A673 (cell line): ENCODE data around the gene HAPLN2. TPM values are rescaled to one million over a fixed set of nuclear protein-coding genes. Genes with fewer than 3 reads are reported as not detected.
"Not testable (repeated sequence)": the region's sequence is repeated elsewhere in the genome, so short reads cannot be mapped to it uniquely, and the experiment has no call there.

Experiments used
- BruUV-seq: library from RNA; stranded (reverse); fragments of 400-500 nt; replicated peaks from 2 replicates; lab custom pipeline; 2021; lab: Mats Ljungman, UMichigan
- CTCF ChIA-PET: fragments of 300-600 bp; sonication (Branson Sonifier 250); formaldehyde crosslinking; loops from one replicate; lab custom pipeline; 2022; ENCODE audit warnings: antibody characterized with exemption; lab: Charles Lee
- POLR2A ChIA-PET: fragments of 300-600 bp; sonication (Branson Sonifier 250); formaldehyde crosslinking; loops from one replicate; lab custom pipeline; 2022; ENCODE audit warnings: antibody characterized with exemption; ENCODE audit not compliant: low non-redundant PET; lab: Charles Lee
- DNase-seq: peaks from one replicate; pipeline ENCODE4 v3.0.0-alpha.2; 2015; ENCODE audit warnings: low spot score
- H3K27ac ChIP-seq: fragments of 200-600 bp; sonication (generic); 2 replicates; pipeline ENCODE4 v1.5.1; 2016; ENCODE audit warnings: mixed run types, low read depth, mild to moderate bottlenecking, mixed read lengths, antibody characterized with exemption, low read length; ENCODE audit not compliant: poor library complexity, severe bottlenecking
- H3K27me3 ChIP-seq: fragments of 200-600 bp; sonication (generic); replicated peaks from 2 replicates; pipeline ENCODE4 v1.6.1; 2017; ENCODE audit warnings: mixed run types, low read depth, mild to moderate bottlenecking, mixed read lengths, antibody characterized with exemption, low read length; ENCODE audit not compliant: insufficient read depth, poor library complexity
- H3K36me3 ChIP-seq: fragments of 200-600 bp; sonication (generic); 2 replicates; pipeline ENCODE4 v1.6.1; 2016; ENCODE audit warnings: mixed run types, mild to moderate bottlenecking, mixed read lengths, antibody characterized with exemption, low read length; ENCODE audit not compliant: insufficient read depth, poor library complexity, severe bottlenecking
- H3K4me1 ChIP-seq: fragments of 200-600 bp; sonication (generic); 2 replicates; pipeline ENCODE4 v1.6.1; 2017; ENCODE audit warnings: mixed run types, mild to moderate bottlenecking, mixed read lengths, antibody characterized with exemption, low read length; ENCODE audit not compliant: insufficient read depth, poor library complexity, severe bottlenecking
- H3K4me3 ChIP-seq: fragments of 200-600 bp; sonication (generic); 2 replicates; pipeline ENCODE4 v1.5.1; 2016; ENCODE audit warnings: low read depth, mixed run types, mild to moderate bottlenecking, mixed read lengths, low read length; ENCODE audit not compliant: poor library complexity, severe bottlenecking
- H3K9me3 ChIP-seq: fragments of 200-600 bp; sonication (generic); 2 replicates; pipeline ENCODE4 v1.6.1; 2016; ENCODE audit warnings: mixed run types, low read depth, mild to moderate bottlenecking, mixed read lengths, antibody characterized with exemption, low read length; ENCODE audit not compliant: poor library complexity, severe bottlenecking
- CTCF ChIP-seq: fragments of 300-800, 200-600 bp; sonication (generic); conservative IDR thresholded peaks from 2 replicates; pipeline ENCODE4 v1.5.1; 2017; ENCODE audit warnings: low read depth, mild to moderate bottlenecking, antibody characterized with exemption, low read length, moderate library complexity, mixed read lengths
- EZH2 ChIP-seq: fragments of 200-600 bp; sonication (generic); IDR thresholded peaks from 2 replicates; pipeline ENCODE4 v1.6.1; 2017; ENCODE audit warnings: borderline replicate concordance, low read depth, mild to moderate bottlenecking, mixed read lengths, antibody characterized with exemption, low read length; ENCODE audit not compliant: poor library complexity, severe bottlenecking
- intact Hi-C: fragments of 100-400 bp; cut with micrococcal nuclease; formaldehyde crosslinking; loops from one replicate; pipeline ENCODE4 v1.10.0; 2022; ENCODE audit not compliant: unreplicated experiment
- total RNA-seq: library from RNA; stranded (reverse); gene quantifications from 2 replicates; pipeline ENCODE4 v1.2.3, GENCODE V29; 2021

Gene HAPLN2
- total RNA-seq, 1 experiment from 2014 or later = not detected

- no TSS peak for BruUV-seq
- Histone ChIP-seq H3K4me1 (no peaks in the 10 kb centered on the region), H3K36me3 (no peaks in the 10 kb centered on the region), H3K4me3 (no peak overlapping the region), H3K9me3 (no peaks in the 10 kb centered on the region), H3K27me3 (no peaks in the 10 kb centered on the region), H3K27ac (no peak overlapping the region)
- intact Hi-C loops = no loop called here
- DNase-seq = no peak
- POLR2A ChIA-PET = no interaction called here
- TF ChIP-seq CTCF = no peak
- no peak for TF ChIP-seq EZH2
- CTCF ChIA-PET = no interaction called here
These were observed 32.9 kb upstream of the HAPLN2 start for GRCh38 chr1:156586323-156586722.

GRCh38 chr1:156586892-156587477 is 32.2 kb upstream of the HAPLN2 start:
- no peak for TF ChIP-seq EZH2
- TF ChIP-seq CTCF = no peak
- H3K27ac ChIP-seq = no peak overlapping the region
- DNase-seq = no peak
- ChIA-PET CTCF (interaction anchor here (0.6 kb wide), 1 partner anchor 106 kb away, joined by 3 read pairs; no protein-coding TSS in a partner anchor), POLR2A (no interaction called here)
- H3K4me1 ChIP-seq = no peaks in the 10 kb centered on the region
- BruUV-seq = no TSS peak
- no peak overlapping the region for H3K4me3 ChIP-seq
- H3K27me3 ChIP-seq = no peaks in the 10 kb centered on the region
- intact Hi-C loops = no loop called here
- H3K36me3 ChIP-seq = no peaks in the 10 kb centered on the region
- no peaks in the 10 kb centered on the region for H3K9me3 ChIP-seq

- H3K4me1 ChIP-seq, H3K27ac ChIP-seq, H3K27me3 ChIP-seq, H3K4me3 ChIP-seq, H3K9me3 ChIP-seq, BruUV-seq, CTCF ChIA-PET, intact Hi-C loops, POLR2A ChIA-PET, DNase-seq, H3K36me3 ChIP-seq: not testable (repeated sequence)
These were observed 31.3 kb upstream of the HAPLN2 start for GRCh38 chr1:156587927-156588326.

- BruUV-seq = no TSS peak
- Histone ChIP-seq H3K9me3 (no peaks in the 10 kb centered on the region), H3K27ac (no peak overlapping the region), H3K4me1 (peaks cover 3% of the 10 kb centered on the region), H3K4me3 (no peak overlapping the region), H3K27me3 (no peaks in the 10 kb centered on the region), H3K36me3 (peaks cover 22% of the 10 kb centered on the region)
- intact Hi-C loops = no loop called here
- TF ChIP-seq EZH2 = no peak
- no peak for TF ChIP-seq CTCF
- ChIA-PET POLR2A (no interaction called here), CTCF (no interaction called here)
- DNase-seq = no peak
These were observed 29.7 kb upstream of the HAPLN2 start for GRCh38 chr1:156589546-156589945.
